Muscle layer of colon (tissue), 2 donors: ENCODE results near the gene SYTL3.

Source experiments
- H3K27ac ChIP-seq: one replicate; pipeline ENCODE4 v1.7.0; 2013; ENCODE audit warnings: low read depth, mild to moderate bottlenecking, low read length, moderate library complexity
- H3K27me3 ChIP-seq, 2 donors: one replicate each; pipeline ENCODE4 v1.7.0; 2013; ENCODE audit warnings: low read length in 2 of 2, mild to moderate bottlenecking in 2 of 2; ENCODE audit not compliant: insufficient read depth in 2 of 2, control insufficient read depth in 1 of 2
- H3K36me3 ChIP-seq: one replicate; pipeline ENCODE4 v1.7.0; 2013; ENCODE audit warnings: mild to moderate bottlenecking, low read length; ENCODE audit not compliant: insufficient read depth
- H3K4me1 ChIP-seq: one replicate; pipeline ENCODE4 v1.7.0; 2013; ENCODE audit warnings: mild to moderate bottlenecking, low read length; ENCODE audit not compliant: insufficient read depth
- H3K4me3 ChIP-seq, 2 donors: one replicate each; pipeline ENCODE4 v1.7.0; 2013; ENCODE audit warnings: low read length in 2 of 2, low read depth in 1 of 2, mild to moderate bottlenecking in 1 of 2, moderate library complexity in 1 of 2
- H3K9ac ChIP-seq: one replicate; pipeline ENCODE4 v1.7.0; 2013; ENCODE audit warnings: low read length
- H3K9me3 ChIP-seq: one replicate; pipeline ENCODE4 v1.7.0; 2013; ENCODE audit warnings: mild to moderate bottlenecking, low read length
- donor health status: abdominal sarcoma.
- donor health status: Adenocarcinoma of cecum.

SYTL3 gene

DNA sequence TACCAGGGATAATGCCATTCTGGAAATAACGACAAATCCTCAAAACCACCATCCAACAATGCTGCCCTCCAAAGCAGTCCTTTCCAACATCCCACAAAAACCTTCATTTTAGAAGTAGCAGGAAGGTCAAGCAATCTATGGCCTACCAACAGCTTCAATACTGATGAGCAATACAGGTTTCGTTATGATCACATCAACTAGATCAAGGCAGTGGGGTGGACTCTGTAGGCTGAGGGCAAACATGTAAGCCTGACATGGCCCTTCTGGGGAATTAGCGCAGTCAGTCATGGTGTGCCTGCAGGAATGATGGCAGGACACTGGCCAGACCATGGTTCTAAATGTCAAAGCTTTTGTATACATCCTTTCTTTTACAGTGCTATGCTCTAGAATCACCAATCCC is 127.7 kb downstream of the SYTL3 start:
- Histone ChIP-seq H3K9me3 (no peaks in the 10 kb centered on the region), H3K36me3 (peaks cover 78% of the 10 kb centered on the region), H3K27me3 (no peaks in the 10 kb centered on the region), H3K4me1 (no peaks in the 10 kb centered on the region), H3K27ac (no peak overlapping the region), H3K4me3 (no peak overlapping the region), H3K9ac (no peak overlapping the region)

DNA sequence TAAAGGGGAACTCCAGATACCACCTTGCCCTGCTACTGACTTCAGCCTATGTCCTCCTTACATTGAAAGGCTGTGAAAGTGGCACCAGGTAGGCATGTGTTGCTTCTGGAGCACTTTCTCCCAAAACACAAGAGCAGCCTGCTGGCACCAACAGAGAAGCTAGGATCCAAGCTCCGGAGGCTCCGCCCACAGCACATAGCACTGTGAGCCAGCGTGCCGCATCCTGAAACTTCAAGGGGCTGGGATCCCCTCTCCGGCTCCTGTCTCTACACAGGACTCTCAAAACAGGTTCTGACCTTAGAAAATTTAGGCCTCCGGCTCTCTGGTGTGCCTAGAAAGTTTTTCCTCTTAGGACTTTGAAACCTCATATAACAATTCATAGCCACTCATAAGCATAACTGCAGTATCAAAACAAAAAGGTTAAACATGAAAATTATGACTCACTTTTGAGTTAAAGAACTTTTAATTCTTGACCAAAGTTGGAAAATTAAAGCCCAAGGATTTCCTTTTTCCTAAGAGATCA is 128.2 kb downstream of the SYTL3 start:
- Histone ChIP-seq H3K36me3 (peaks cover 79% of the 10 kb centered on the region), H3K27me3 (no peaks in the 10 kb centered on the region), H3K9me3 (no peaks in the 10 kb centered on the region), H3K27ac (no peak overlapping the region), H3K4me1 (no peaks in the 10 kb centered on the region), H3K9ac (no peak overlapping the region), H3K4me3 (no peak overlapping the region)

GRCh38 chr6:158780246-158780884 is 130.5 kb downstream of the SYTL3 start:
- H3K36me3 ChIP-seq: peaks cover 82% of the 10 kb centered on the region
- no peaks in the 10 kb centered on the region for H3K27me3 ChIP-seq
- H3K4me3 ChIP-seq: no peak overlapping the region
- H3K4me1 ChIP-seq: no peaks in the 10 kb centered on the region
- H3K27ac ChIP-seq: no peak overlapping the region
- no peaks in the 10 kb centered on the region for H3K9me3 ChIP-seq
- no peak overlapping the region for H3K9ac ChIP-seq

- H3K9ac ChIP-seq: no peak overlapping the region
Measured at GRCh38 chr6:158780988-158781691, 131.3 kb downstream of the SYTL3 start.

DNA sequence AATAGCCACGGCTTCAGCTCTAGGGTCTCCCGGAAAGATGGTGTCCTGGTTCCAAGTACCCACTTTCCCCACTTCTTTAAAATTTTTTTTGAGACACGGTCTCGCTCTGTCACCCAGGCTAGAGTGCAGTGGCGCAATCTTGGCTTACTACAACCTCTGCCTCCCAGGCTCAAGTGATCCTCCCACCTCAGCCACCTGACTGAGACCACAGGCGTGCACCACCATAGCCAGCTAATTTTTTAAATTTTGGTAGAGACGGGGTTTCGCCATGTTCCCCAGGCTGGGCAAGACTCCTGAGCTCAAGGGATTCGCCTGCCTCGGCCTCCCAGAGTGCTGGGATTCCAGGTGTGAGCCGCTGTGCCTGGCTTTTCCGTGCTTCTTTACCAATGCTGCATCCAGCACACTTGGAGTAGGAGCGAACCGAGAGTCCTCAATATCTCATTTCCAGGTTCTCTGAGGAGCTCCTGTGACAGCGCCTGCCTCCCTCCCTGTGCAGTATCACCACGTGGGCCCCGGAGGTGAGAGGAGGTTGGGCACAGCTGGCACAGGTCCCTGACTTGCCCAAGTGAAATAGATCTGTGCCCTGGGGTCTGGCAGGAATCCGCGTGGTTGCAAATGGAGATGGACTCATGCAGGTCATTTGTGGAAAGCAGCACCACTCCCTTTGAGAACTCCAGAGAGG is 132.0 kb downstream of the SYTL3 start:
- Histone ChIP-seq H3K36me3 (peaks cover 80% of the 10 kb centered on the region), H3K9ac (no peak overlapping the region)

More at GRCh38 chr6:158780988-158781691, 131.3 kb downstream of the SYTL3 start:
- Histone ChIP-seq H3K36me3 (peaks cover 78% of the 10 kb centered on the region), H3K27me3 (no peaks in the 10 kb centered on the region), H3K27ac (no peak overlapping the region), H3K4me3 (no peak overlapping the region), H3K4me1 (no peaks in the 10 kb centered on the region), H3K9me3 (no peaks in the 10 kb centered on the region)

DNA sequence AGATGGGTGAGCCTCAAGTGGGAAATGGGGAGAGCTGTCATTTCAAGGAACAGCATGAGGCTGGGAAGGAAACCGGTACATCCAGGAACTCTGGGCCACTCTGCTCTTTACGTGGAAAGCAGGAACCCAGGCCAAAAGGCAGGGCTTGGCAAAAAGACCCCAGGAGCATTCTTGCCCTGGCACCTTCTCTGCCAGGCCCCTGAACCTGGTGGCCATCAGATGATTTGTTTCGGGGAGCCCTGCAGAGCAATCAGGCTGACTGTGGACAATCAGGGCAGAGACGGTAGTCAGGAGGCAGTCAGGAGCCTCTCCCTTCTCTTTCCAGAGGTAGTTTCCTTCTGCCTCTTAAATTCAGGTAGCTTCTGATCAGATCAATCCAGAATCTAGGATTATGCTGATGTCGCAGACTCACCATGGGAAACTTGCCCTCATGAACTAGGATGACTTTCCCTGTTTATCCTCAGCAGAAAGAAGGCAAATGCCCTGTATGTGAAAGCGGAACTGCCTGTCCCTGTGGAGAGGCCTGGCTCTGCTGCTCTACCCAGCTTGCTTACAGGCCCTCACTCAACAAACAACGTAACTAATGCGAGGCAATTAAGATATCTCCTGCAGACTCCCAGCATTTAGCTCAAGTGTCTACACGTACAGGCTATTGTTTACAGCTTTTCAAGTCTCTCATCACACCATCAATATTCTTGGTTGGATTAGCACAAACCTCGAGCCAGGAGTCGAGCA is 132.7 kb downstream of the SYTL3 start:
- H3K4me3 ChIP-seq: no peak overlapping the region
- H3K36me3 ChIP-seq: peaks cover 80% of the 10 kb centered on the region
- H3K27ac ChIP-seq: no peak overlapping the region

More for the DNA sequence above, 132.0 kb downstream of the SYTL3 start:
- Histone ChIP-seq H3K27me3 (no peaks in the 10 kb centered on the region), H3K4me3 (no peak overlapping the region), H3K9me3 (no peaks in the 10 kb centered on the region), H3K27ac (no peak overlapping the region), H3K4me1 (no peaks in the 10 kb centered on the region)

GRCh38 chr6:158783167-158783450 is 133.3 kb downstream of the SYTL3 start:
- Histone ChIP-seq H3K4me3 (no peak overlapping the region), H3K36me3 (peaks cover 78% of the 10 kb centered on the region), H3K4me1 (no peaks in the 10 kb centered on the region), H3K9ac (no peak overlapping the region), H3K27ac (no peak overlapping the region), H3K9me3 (no peaks in the 10 kb centered on the region), H3K27me3 (no peaks in the 10 kb centered on the region)

More for the DNA sequence above, 132.7 kb downstream of the SYTL3 start:
- no peaks in the 10 kb centered on the region for H3K27me3 ChIP-seq
- no peaks in the 10 kb centered on the region for H3K4me1 ChIP-seq
- H3K9ac ChIP-seq: no peak overlapping the region
- no peaks in the 10 kb centered on the region for H3K9me3 ChIP-seq

DNA sequence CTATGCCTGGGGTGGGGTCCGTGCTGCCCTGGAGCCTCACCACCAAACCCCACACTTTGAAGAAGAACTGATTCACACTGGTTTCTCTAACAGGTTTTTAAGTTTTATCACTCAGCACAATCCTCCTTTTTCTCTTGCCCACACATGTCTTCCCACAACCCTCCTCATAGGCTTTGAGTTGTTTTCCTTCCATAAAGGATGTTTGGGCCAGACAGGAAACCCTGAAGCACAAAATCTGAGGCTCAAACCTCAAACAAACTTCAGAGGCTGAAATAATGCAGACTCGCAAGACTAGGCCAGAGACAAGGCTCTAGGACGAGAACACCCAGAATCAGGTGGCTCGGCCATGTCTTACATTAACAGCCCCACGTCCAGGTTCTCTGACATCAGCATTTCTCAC is 134.0 kb downstream of the SYTL3 start:
- no peak overlapping the region for H3K9ac ChIP-seq
- no peak overlapping the region for H3K27ac ChIP-seq
- H3K27me3 ChIP-seq: no peaks in the 10 kb centered on the region
- H3K9me3 ChIP-seq: no peaks in the 10 kb centered on the region
- H3K36me3 ChIP-seq: peaks cover 72% of the 10 kb centered on the region
- H3K4me1 ChIP-seq: no peaks in the 10 kb centered on the region
- H3K4me3 ChIP-seq: no peak overlapping the region

DNA sequence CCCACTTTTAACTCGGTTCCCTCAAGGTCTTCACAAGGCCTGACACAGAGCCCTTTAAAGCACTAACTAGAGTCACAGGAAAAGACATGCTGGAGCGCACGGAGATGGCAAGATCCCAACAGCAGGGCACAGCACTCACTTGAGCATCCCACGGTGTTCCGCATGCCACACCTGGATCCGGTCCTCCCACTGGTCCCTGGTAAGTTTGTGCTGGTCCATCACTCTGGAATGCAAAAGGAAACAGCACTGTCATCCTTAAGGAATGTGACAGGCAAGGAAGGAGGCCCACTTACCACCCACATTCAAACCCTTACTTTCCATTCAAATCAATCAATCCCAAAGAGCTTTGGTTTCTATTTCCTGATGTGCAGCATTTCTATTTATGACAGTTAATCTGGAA is 134.7 kb downstream of the SYTL3 start:
- H3K27ac ChIP-seq: no peak overlapping the region

DNA sequence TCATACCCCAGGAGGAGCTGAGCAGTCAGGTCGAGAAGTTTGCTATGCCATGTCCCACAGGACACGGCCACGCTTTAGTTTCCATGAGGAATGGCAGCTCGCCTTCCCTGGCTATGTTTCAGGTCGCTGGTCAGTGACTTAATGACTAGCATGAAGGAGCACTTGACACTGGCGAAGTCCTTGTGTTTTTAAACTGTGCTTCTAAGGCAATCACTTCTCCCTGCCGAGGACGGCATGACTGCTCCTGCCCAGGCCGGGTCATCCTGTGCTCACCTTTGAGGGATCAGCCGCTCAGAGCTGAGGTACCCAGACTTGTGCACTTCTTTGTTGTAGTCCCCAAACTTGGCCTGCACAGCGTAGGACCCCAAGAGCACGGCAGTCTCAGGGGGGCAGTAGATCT is 135.2 kb downstream of the SYTL3 start:
- Histone ChIP-seq H3K4me1 (no peaks in the 10 kb centered on the region), H3K9me3 (no peaks in the 10 kb centered on the region), H3K9ac (no peak overlapping the region), H3K4me3 (no peak overlapping the region), H3K36me3 (peaks cover 72% of the 10 kb centered on the region), H3K27ac (no peak overlapping the region), H3K27me3 (no peaks in the 10 kb centered on the region)

More for the DNA sequence above, 134.7 kb downstream of the SYTL3 start:
- Histone ChIP-seq H3K36me3 (peaks cover 72% of the 10 kb centered on the region), H3K4me1 (no peaks in the 10 kb centered on the region), H3K9ac (no peak overlapping the region), H3K4me3 (no peak overlapping the region), H3K27me3 (no peaks in the 10 kb centered on the region), H3K9me3 (no peaks in the 10 kb centered on the region)

DNA sequence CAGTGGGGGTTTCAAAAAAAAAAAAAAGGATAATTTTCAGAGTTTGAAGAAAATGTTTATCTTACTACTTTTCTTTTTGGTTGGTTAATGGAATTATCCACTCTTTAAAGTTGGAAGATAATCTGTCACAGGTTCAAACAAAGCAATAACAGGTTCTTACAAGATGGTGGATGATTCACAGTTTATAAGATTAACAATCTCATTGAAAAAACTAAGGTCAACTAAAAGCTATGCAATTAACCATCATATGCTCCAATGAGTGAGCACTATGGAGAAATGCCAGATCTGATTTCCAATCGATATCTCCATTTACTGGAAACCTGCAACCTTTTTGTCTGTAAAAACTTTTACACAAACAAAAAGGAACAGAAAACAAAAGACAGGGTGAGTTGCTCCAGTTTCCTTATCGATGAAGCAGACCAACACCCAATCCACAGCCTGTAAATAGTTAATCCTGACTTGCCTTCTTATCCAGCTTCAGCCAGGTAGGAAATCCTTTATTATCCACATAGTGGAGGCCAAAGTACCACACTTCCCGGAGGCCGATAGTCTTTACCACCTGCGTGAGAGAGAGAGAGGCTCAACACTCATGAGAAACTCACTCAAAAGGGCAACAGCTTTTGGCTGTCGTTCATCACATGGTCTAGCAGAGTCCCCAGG is 136.9 kb downstream of the SYTL3 start:
- no peak overlapping the region for H3K27ac ChIP-seq
- H3K4me3 ChIP-seq: no peak overlapping the region
- no peak overlapping the region for H3K9ac ChIP-seq
- no peaks in the 10 kb centered on the region for H3K27me3 ChIP-seq
- H3K9me3 ChIP-seq: no peaks in the 10 kb centered on the region
- no peaks in the 10 kb centered on the region for H3K4me1 ChIP-seq
- peaks cover 57% of the 10 kb centered on the region for H3K36me3 ChIP-seq
